Body of pancreas (tissue), 4 donors: ENCODE data around the gene FCGR3A.
"Not testable (repeated sequence)": the region's sequence is repeated elsewhere in the genome, so short reads cannot be mapped to it uniquely, and the experiment has no call there.

ENCODE experiments used
- CTCF ChIP-seq, 7 experiments: fragments of 450-650 bp in 4 of 7; fragments of 200-600 bp in 3 of 7; sonication (generic) in 3 of 7; IDR thresholded peaks; one replicate each; pipeline ENCODE4 v1.5.1; 2016 to 2019; ENCODE audit warnings: antibody characterized with exemption in 7 of 7
- POLR2A ChIP-seq, 3 donors: fragments of 450-650 bp; IDR thresholded peaks; one replicate each; pipeline ENCODE4 v1.6.1; 2016; ENCODE audit warnings: antibody characterized with exemption in 3 of 3, mild to moderate bottlenecking in 2 of 3

GRCh38 chr1:161512636-161513447, 36.8 kb downstream of the FCGR3A start:
- TF ChIP-seq POLR2A, CTCF (IDR thresholded peaks at IDR 0.05): not testable (repeated sequence)
